B cell (primary cell): ENCODE measurements around the gene RBMS3. TPM values are rescaled to one million over a fixed set of nuclear protein-coding genes. Genes with fewer than 3 reads are reported as not detected.

ENCODE experiments used
- ATAC-seq: fragments of 200-7000 bp; cut with Tn5 transposase; one replicate; pipeline ENCODE4 v1.10.0; 2021; ENCODE audit warnings: low read depth, mild to moderate bottlenecking, moderate number of reproducible peaks, moderate library complexity
- CTCF ChIA-PET: fragments of 350-600 bp; sonication (Branson Sonifier 250); formaldehyde crosslinking; loops from one replicate; lab custom pipeline; 2021; ENCODE audit warnings: antibody characterized with exemption, inconsistent platforms; lab: Charles Lee
- POLR2A ChIA-PET: fragments of 350-600 bp; sonication (Branson Sonifier 250); formaldehyde crosslinking; loops from one replicate; lab custom pipeline; 2021; ENCODE audit warnings: antibody characterized with exemption; lab: Charles Lee
- DNase-seq: peaks from one replicate; pipeline ENCODE4 v3.0.0; 2013
- H2AFZ ChIP-seq: 2 replicates; pipeline ENCODE4 v1.6.1; 2012; ENCODE audit warnings: mild to moderate bottlenecking, low read depth, low read length; ENCODE audit not compliant: insufficient read depth, poor library complexity, severe bottlenecking
- H3K27ac ChIP-seq, 2 donors: 1 replicate in 1 of 2; 2 replicates in 1 of 2; pipeline ENCODE4 v1.5.1; 2012 to 2013; ENCODE audit warnings: low read length in 2 of 2, mild to moderate bottlenecking in 2 of 2, moderate library complexity in 1 of 2
- H3K27me3 ChIP-seq, 4 experiments: fragments of 200-600 bp in 1 of 4; sonication (generic) in 1 of 4; replicated peaks in 1 of 4; 1 replicate in 2 of 4; 2 replicates in 2 of 4; pipeline versions ENCODE4 v1.6.1 to v1.7.0; 2013 to 2016; ENCODE audit warnings: low read length in 3 of 4, mild to moderate bottlenecking in 2 of 4, mixed read lengths in 1 of 4, moderate library complexity in 1 of 4; ENCODE audit not compliant: insufficient read depth in 4 of 4, control insufficient read depth in 3 of 4; ENCODE audit errors: control extremely low read depth in 1 of 4
- H3K36me3 ChIP-seq, 2 experiments: replicated peaks in 1 of 2; 1 replicate in 1 of 2; 2 replicates in 1 of 2; pipeline versions ENCODE4 v1.6.1 to v1.7.1; 2013; ENCODE audit warnings: low read length in 1 of 2; ENCODE audit not compliant: insufficient read depth in 2 of 2, control insufficient read depth in 1 of 2; ENCODE audit errors: control extremely low read depth in 1 of 2, extremely low read depth in 1 of 2
- H3K4me1 ChIP-seq, 2 donors: fragments of 200-600 bp in 1 of 2; sonication (generic) in 1 of 2; 1 replicate in 1 of 2; 2 replicates in 1 of 2; pipeline versions ENCODE4 v1.5.1 to v1.6.1; 2013 to 2017; ENCODE audit warnings: low read length in 2 of 2; ENCODE audit not compliant: control insufficient read depth in 2 of 2, insufficient read depth in 2 of 2
- H3K4me2 ChIP-seq: replicated peaks from 2 replicates; pipeline ENCODE3; 2012; ENCODE audit warnings: mild to moderate bottlenecking, low read depth, low read length; ENCODE audit not compliant: poor library complexity, severe bottlenecking
- H3K4me3 ChIP-seq, 5 experiments: fragments of 200-600 bp in 1 of 5; sonication (generic) in 1 of 5; 1 replicate in 3 of 5; 2 replicates in 2 of 5; pipeline versions ENCODE4 v1.5.1 to v1.7.0; 2011 to 2016; ENCODE audit warnings: low read length in 4 of 5, mild to moderate bottlenecking in 4 of 5, low read depth in 2 of 5, control low read depth in 1 of 5, moderate library complexity in 1 of 5; ENCODE audit not compliant: insufficient read depth in 1 of 5; ENCODE audit errors: control extremely low read depth in 1 of 5, extremely low read depth in 1 of 5
- H3K79me2 ChIP-seq: fragments of 200-600 bp; sonication (generic); one replicate; pipeline ENCODE4 v1.6.0; 2016; ENCODE audit warnings: low read length; ENCODE audit not compliant: control insufficient read depth, insufficient read depth
- H3K9ac ChIP-seq: fragments of 200-600 bp; sonication (generic); 2 replicates; pipeline ENCODE4 v1.6.1; 2017; ENCODE audit warnings: mild to moderate bottlenecking, low read length, moderate library complexity
- H3K9me3 ChIP-seq, 3 donors: one replicate each; pipeline versions ENCODE4 v1.6.1 to v1.7.1; 2013; ENCODE audit warnings: low read length in 2 of 3; ENCODE audit not compliant: control insufficient read depth in 2 of 3, insufficient read depth in 1 of 3; ENCODE audit errors: control extremely low read depth in 1 of 3
- H4K20me1 ChIP-seq: 2 replicates; pipeline ENCODE4 v1.6.0; 2012; ENCODE audit warnings: mild to moderate bottlenecking, low read length; ENCODE audit not compliant: insufficient read depth, control insufficient read depth, poor library complexity, severe bottlenecking
- H3K27ac Mint-ChIP-seq: one replicate; pipeline ENCODE4 v1.8.0; 2021; ENCODE audit warnings: mixed read lengths
- H3K27me3 Mint-ChIP-seq: one replicate; pipeline ENCODE4 v1.8.0; 2021; ENCODE audit warnings: mixed read lengths
- H3K4me1 Mint-ChIP-seq: one replicate; pipeline ENCODE4 v1.8.0; 2021; ENCODE audit warnings: mixed read lengths
- H3K4me3 Mint-ChIP-seq: one replicate; pipeline ENCODE4 v1.8.0; 2021; ENCODE audit warnings: mixed read lengths
- H3K9me3 Mint-ChIP-seq: one replicate; pipeline ENCODE4 v1.8.0; 2022; ENCODE audit warnings: mixed read lengths; ENCODE audit not compliant: insufficient read depth
- EZH2 ChIP-seq: IDR thresholded peaks from 2 replicates; pipeline ENCODE4 v1.6.1; 2012; ENCODE audit warnings: borderline replicate concordance, low read depth, mild to moderate bottlenecking, moderate library complexity, low read length; ENCODE audit not compliant: insufficient read depth, poor library complexity, severe bottlenecking
- WGBS: methylation state at CpG from one replicate; pipeline ENCODE4 v1.1.5; 2013; ENCODE audit warnings: missing lambda C conversion rate; ENCODE audit not compliant: insufficient coverage; 5-methylcytosine and 5-hydroxymethylcytosine counted together
- intact Hi-C: fragments of 100-400 bp; cut with micrococcal nuclease; formaldehyde crosslinking; loops from one replicate; pipeline ENCODE4 v1.10.0; 2022
- polyA plus RNA-seq: library from polyadenylated mRNA; depleted of rRNA; stranded (reverse); fragments of >200 nt; gene quantifications from 2 replicates; pipeline ENCODE4 v1.2.3, GENCODE V29; 2012
- total RNA-seq, 2 donors: library from RNA; stranded (reverse); fragments of 120-200 nt in 1 of 2; gene quantifications; 1 replicate in 1 of 2; 2 replicates in 1 of 2; pipeline versions ENCODE4 v1.2.3 to v1.2.4, GENCODE V29; 2013 to 2022
- TF ChIP-seq, protein P1 (sequence below): fragments of 200-600 bp; IDR thresholded peaks from one replicate; pipeline ENCODE4 v1.8.0; 2022; ENCODE audit warnings: antibody characterized with exemption, mild to moderate bottlenecking

The RBMS3 gene
- total and polyA plus RNA-seq, 2 donors (not counting 1 experiment from before 2014, with no cell fraction given) = not detected

- H3K27ac Mint-ChIP-seq = no peak overlapping the region
- Histone ChIP-seq H3K9ac (no peak overlapping the region), H3K4me1 (no peaks in the 10 kb centered on the region), H3K27ac (no peak overlapping the region), H3K4me3 (no peak overlapping the region), H3K27me3 (no peaks in the 10 kb centered on the region), H3K79me2 (no peaks in the 10 kb centered on the region), H3K36me3 (no peaks in the 10 kb centered on the region), H2AFZ (no peak overlapping the region), H3K4me2 (no peak overlapping the region), H4K20me1 (no peaks in the 10 kb centered on the region), H3K9me3 (no peaks in the 10 kb centered on the region)
- intact Hi-C loops = no loop called here
- H3K4me3 Mint-ChIP-seq = no peak overlapping the region
- POLR2A ChIA-PET = no interaction called here
- no peak for DNase-seq
- WGBS = no CpG with 5 or more reads among the region's 2 CpGs
- no peak for ATAC-seq
- CTCF ChIA-PET = no interaction called here
- peaks cover 2% of the 10 kb centered on the region for H3K9me3 Mint-ChIP-seq
- H3K27me3 Mint-ChIP-seq = no peaks in the 10 kb centered on the region
- TF ChIP-seq, protein P1, sequence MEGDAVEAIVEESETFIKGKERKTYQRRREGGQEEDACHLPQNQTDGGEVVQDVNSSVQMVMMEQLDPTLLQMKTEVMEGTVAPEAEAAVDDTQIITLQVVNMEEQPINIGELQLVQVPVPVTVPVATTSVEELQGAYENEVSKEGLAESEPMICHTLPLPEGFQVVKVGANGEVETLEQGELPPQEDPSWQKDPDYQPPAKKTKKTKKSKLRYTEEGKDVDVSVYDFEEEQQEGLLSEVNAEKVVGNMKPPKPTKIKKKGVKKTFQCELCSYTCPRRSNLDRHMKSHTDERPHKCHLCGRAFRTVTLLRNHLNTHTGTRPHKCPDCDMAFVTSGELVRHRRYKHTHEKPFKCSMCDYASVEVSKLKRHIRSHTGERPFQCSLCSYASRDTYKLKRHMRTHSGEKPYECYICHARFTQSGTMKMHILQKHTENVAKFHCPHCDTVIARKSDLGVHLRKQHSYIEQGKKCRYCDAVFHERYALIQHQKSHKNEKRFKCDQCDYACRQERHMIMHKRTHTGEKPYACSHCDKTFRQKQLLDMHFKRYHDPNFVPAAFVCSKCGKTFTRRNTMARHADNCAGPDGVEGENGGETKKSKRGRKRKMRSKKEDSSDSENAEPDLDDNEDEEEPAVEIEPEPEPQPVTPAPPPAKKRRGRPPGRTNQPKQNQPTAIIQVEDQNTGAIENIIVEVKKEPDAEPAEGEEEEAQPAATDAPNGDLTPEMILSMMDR = no peak
- no peak for TF ChIP-seq EZH2
- no peaks in the 10 kb centered on the region for H3K4me1 Mint-ChIP-seq
These were observed 440.9 kb downstream of the RBMS3 start for GRCh38 chr3:29721789-29722188.

GRCh38 chr3:29731050-29731449 is 450.2 kb downstream of the RBMS3 start:
- DNase-seq = no peak
- ChIA-PET POLR2A (no interaction called here), CTCF (no interaction called here)
- no peak overlapping the region for H3K4me3 Mint-ChIP-seq
- intact Hi-C loops = no loop called here
- H3K4me1 Mint-ChIP-seq = no peaks in the 10 kb centered on the region
- Histone ChIP-seq H3K79me2 (no peaks in the 10 kb centered on the region), H3K4me1 (no peaks in the 10 kb centered on the region), H4K20me1 (no peaks in the 10 kb centered on the region), H3K36me3 (no peaks in the 10 kb centered on the region), H3K4me3 (no peak overlapping the region), H3K27ac (no peak overlapping the region), H3K4me2 (no peak overlapping the region), H3K27me3 (no peaks in the 10 kb centered on the region), H3K9ac (no peak overlapping the region), H2AFZ (no peak overlapping the region), H3K9me3 (no peaks in the 10 kb centered on the region)
- no peak for ATAC-seq
- no CpG with 5 or more reads among the region's 1 CpG for WGBS
- H3K27ac Mint-ChIP-seq = no peak overlapping the region
- H3K27me3 Mint-ChIP-seq = no peaks in the 10 kb centered on the region
- TF ChIP-seq EZH2 = no peak
- TF ChIP-seq, protein P1 = no peak
- peaks cover 2% of the 10 kb centered on the region for H3K9me3 Mint-ChIP-seq
